H9 (cell line): ENCODE results near the gene PON2. TPM values are rescaled to one million over a fixed set of nuclear protein-coding genes. Genes with fewer than 3 reads are reported as not detected.
"Not testable (repeated sequence)": the region's sequence is repeated elsewhere in the genome, so short reads cannot be mapped to it uniquely, and the experiment has no call there.

Experiments used
- DNase-seq: peaks from one replicate; pipeline ENCODE4 v3.0.0-alpha.2; 2017
- H2AFZ ChIP-seq: one replicate; pipeline ENCODE4 v1.6.1; 2013; ENCODE audit warnings: mild to moderate bottlenecking, low read length, control low read depth, moderate library complexity
- H2AK5ac ChIP-seq: 2 replicates; pipeline ENCODE4 v1.6.1; 2013; ENCODE audit warnings: low read length, control low read depth, mixed read lengths; ENCODE audit not compliant: insufficient read length
- H2BK120ac ChIP-seq: one replicate; pipeline ENCODE4 v1.6.1; 2013; ENCODE audit warnings: low read depth, mild to moderate bottlenecking, low read length, control low read depth, inconsistent platforms; ENCODE audit not compliant: poor library complexity, severe bottlenecking
- H2BK12ac ChIP-seq: 2 replicates; pipeline ENCODE4 v1.6.1; 2013; ENCODE audit warnings: low read length, control low read depth, mixed read lengths, low read depth; ENCODE audit not compliant: insufficient read length
- H2BK15ac ChIP-seq: 2 replicates; pipeline ENCODE4 v1.6.1; 2013; ENCODE audit warnings: low read depth, low read length, control low read depth
- H2BK20ac ChIP-seq: one replicate; pipeline ENCODE4 v1.6.1; 2013; ENCODE audit warnings: low read depth, mild to moderate bottlenecking, low read length, control low read depth, inconsistent platforms; ENCODE audit not compliant: poor library complexity, severe bottlenecking
- H2BK5ac ChIP-seq: 2 replicates; pipeline ENCODE4 v1.6.1; 2013; ENCODE audit warnings: low read length, control low read depth, mixed read lengths; ENCODE audit not compliant: insufficient read length
- H3K14ac ChIP-seq: 2 replicates; pipeline ENCODE4 v1.6.1; 2013; ENCODE audit warnings: low read length, control low read depth; ENCODE audit not compliant: insufficient read depth
- H3K18ac ChIP-seq: 2 replicates; pipeline ENCODE4 v1.6.1; 2013; ENCODE audit warnings: low read depth, mild to moderate bottlenecking, mixed read lengths, low read length, control low read depth; ENCODE audit not compliant: insufficient read length
- H3K23ac ChIP-seq: 2 replicates; pipeline ENCODE4 v1.6.1; 2013; ENCODE audit warnings: low read length, control low read depth, mixed read lengths, low read depth; ENCODE audit not compliant: insufficient read length
- H3K23me2 ChIP-seq: 2 replicates; pipeline ENCODE4 v1.6.1; 2013; ENCODE audit warnings: low read depth, mild to moderate bottlenecking, mixed read lengths, low read length, control low read depth; ENCODE audit not compliant: insufficient read length, poor library complexity, severe bottlenecking
- H3K27ac ChIP-seq: 2 replicates; pipeline ENCODE4 v1.5.1; 2013; ENCODE audit warnings: low read length, control low read depth, mixed read lengths, low read depth; ENCODE audit not compliant: insufficient read length
- H3K27me3 ChIP-seq: 2 replicates; pipeline ENCODE4 v1.6.1; 2013; ENCODE audit warnings: low read length, control low read depth, inconsistent platforms; ENCODE audit not compliant: insufficient read depth
- H3K4ac ChIP-seq: 2 replicates; pipeline ENCODE4 v1.6.1; 2013; ENCODE audit warnings: low read depth, mild to moderate bottlenecking, control low read depth, inconsistent platforms, low read length, moderate library complexity
- H3K4me1 ChIP-seq: 2 replicates; pipeline ENCODE4 v1.6.1; 2013; ENCODE audit warnings: low read length, control low read depth, inconsistent platforms; ENCODE audit not compliant: insufficient read depth
- H3K4me2 ChIP-seq: 2 replicates; pipeline ENCODE4 v1.6.1; 2013; ENCODE audit warnings: low read length, control low read depth, mixed read lengths; ENCODE audit not compliant: insufficient read length, insufficient read depth
- H3K56ac ChIP-seq: 2 replicates; pipeline ENCODE4 v1.6.1; 2013; ENCODE audit warnings: low read depth, mild to moderate bottlenecking, mixed read lengths, low read length, control low read depth; ENCODE audit not compliant: insufficient read length
- H3K79me1 ChIP-seq: 2 replicates; pipeline ENCODE4 v1.6.1; 2013; ENCODE audit warnings: low read depth, mild to moderate bottlenecking, moderate library complexity, low read length, control low read depth, inconsistent platforms; ENCODE audit not compliant: insufficient read depth, poor library complexity, severe bottlenecking
- H3K79me2 ChIP-seq: 2 replicates; pipeline ENCODE4 v1.6.1; 2013; ENCODE audit warnings: low read length, control low read depth, inconsistent platforms; ENCODE audit not compliant: insufficient read depth
- H3K9ac ChIP-seq: 2 replicates; pipeline ENCODE4 v1.6.1; 2013; ENCODE audit warnings: low read length, control low read depth, mixed read lengths; ENCODE audit not compliant: insufficient read length; ENCODE audit errors: extremely low read depth
- H3K9me3 ChIP-seq: one replicate; pipeline ENCODE4 v1.6.1; 2013; ENCODE audit warnings: low read depth, low read length, inconsistent platforms; ENCODE audit not compliant: control insufficient read depth
- H3T11ph ChIP-seq: one replicate; pipeline ENCODE4 v1.6.1; 2013; ENCODE audit warnings: mild to moderate bottlenecking, low read length, control low read depth, inconsistent platforms
- H4K20me1 ChIP-seq: one replicate; pipeline ENCODE4 v1.6.1; 2013; ENCODE audit not compliant: control insufficient read depth, insufficient read length, insufficient read depth
- H4K5ac ChIP-seq: 2 replicates; pipeline ENCODE4 v1.6.1; 2013; ENCODE audit warnings: low read depth, mild to moderate bottlenecking, mixed read lengths, low read length, control low read depth; ENCODE audit not compliant: insufficient read length
- H4K8ac ChIP-seq: replicated peaks from 2 replicates; pipeline ENCODE4 v1.6.1; 2013; ENCODE audit warnings: low read length, control low read depth, mixed read lengths, low read depth; ENCODE audit not compliant: insufficient read length
- H4K91ac ChIP-seq: 2 replicates; pipeline ENCODE4 v1.6.1; 2013; ENCODE audit warnings: low read depth, mild to moderate bottlenecking, moderate library complexity, mixed read lengths, low read length, control low read depth; ENCODE audit not compliant: insufficient read length
- H3K27ac Mint-ChIP-seq, 3 experiments: 2 replicates in 2 of 3; 3 replicates in 1 of 3; pipeline ENCODE4 v1.8.0; 2020 to 2021; ENCODE audit warnings: mixed read lengths in 3 of 3, mild to moderate bottlenecking in 1 of 3, moderate library complexity in 1 of 3
- H3K27me3 Mint-ChIP-seq: 2 replicates; pipeline ENCODE4 v1.8.0; 2021; ENCODE audit warnings: low read depth, mild to moderate bottlenecking, moderate library complexity, mixed read lengths
- H3K36me3 Mint-ChIP-seq, 3 experiments: 2 replicates in 2 of 3; 3 replicates in 1 of 3; pipeline ENCODE4 v1.8.0; 2020 to 2021; ENCODE audit warnings: low read depth in 3 of 3, mixed read lengths in 3 of 3; ENCODE audit not compliant: insufficient read depth in 1 of 3
- H3K4me1 Mint-ChIP-seq, 2 experiments: 2 replicates each; pipeline ENCODE4 v1.8.0; 2020; ENCODE audit warnings: mixed read lengths in 2 of 2
- H3K4me3 Mint-ChIP-seq, 2 experiments: 2 replicates in 1 of 2; 3 replicates in 1 of 2; pipeline ENCODE4 v1.8.0; 2020 to 2021; ENCODE audit warnings: mild to moderate bottlenecking in 2 of 2, mixed read lengths in 2 of 2, moderate library complexity in 1 of 2
- H3K9me3 Mint-ChIP-seq, 2 experiments: 2 replicates in 1 of 2; 3 replicates in 1 of 2; pipeline ENCODE4 v1.8.0; 2020; ENCODE audit warnings: mild to moderate bottlenecking in 2 of 2, mixed read lengths in 2 of 2, moderate library complexity in 1 of 2
- CTCF ChIP-seq: fragments of 200-600 bp; sonication (generic); conservative IDR thresholded peaks from 3 replicates; pipeline ENCODE4 v1.8.0; 2021; ENCODE audit warnings: antibody characterized with exemption, mild to moderate bottlenecking
- WGBS: extraction: QIAGEN DNeasy Blood & Tissue Kit; methylation state at CpG from one replicate; pipeline ENCODE4 v1.1.7; 2013; ENCODE audit warnings: missing lambda C conversion rate, low lambda C conversion rate, mixed read lengths; ENCODE audit not compliant: insufficient read length; ENCODE audit errors: extremely low coverage; 5-methylcytosine and 5-hydroxymethylcytosine counted together
- total RNA-seq: library from RNA; stranded (reverse); gene quantifications from 2 replicates; pipeline ENCODE4 v1.2.1, GENCODE V29; 2021

The PON2 gene
- total RNA-seq, 1 experiment from 2014 or later = 26.7 TPM

- Histone ChIP-seq H3K9me3 (no peaks in the 10 kb centered on the region), H3K27ac (no peak overlapping the region), H3K79me2 (no peaks in the 10 kb centered on the region), H3K14ac (no peak overlapping the region), H2AK5ac (no peak overlapping the region), H3K56ac (no peak overlapping the region), H3K27me3 (no peaks in the 10 kb centered on the region), H2BK5ac (no peak overlapping the region), H3K79me1 (no peaks in the 10 kb centered on the region), H3K4ac (no peak overlapping the region), H4K20me1 (no peaks in the 10 kb centered on the region), H4K8ac (no peak overlapping the region), H2BK12ac (no peak overlapping the region), H3K18ac (no peak overlapping the region), H3K23me2 (no peaks in the 10 kb centered on the region), H3K9ac (no peak overlapping the region), H3K4me2 (no peak overlapping the region), H3K4me1 (peaks cover 4% of the 10 kb centered on the region; the same call in 1 of the 2 replicates), H2BK15ac (no peak overlapping the region), H2BK120ac (no peak overlapping the region), H3K23ac (no peak overlapping the region), H2BK20ac (no peak overlapping the region), H2AFZ (no peak overlapping the region), H4K91ac (no peak overlapping the region), H3T11ph (no peak overlapping the region), H4K5ac (no peak overlapping the region)
- TF ChIP-seq CTCF = no peak
- no CpG with 5 or more reads among the region's 1 CpG for WGBS
- Mint-ChIP-seq H3K4me3 (no peak overlapping the region), H3K4me1 (peaks cover 33 to 39% of the 10 kb centered on the region in 2 experiments), H3K9me3 (0 out of 5 replicates have a peak, but pooled peaks cover 0 to 2% of the 10 kb centered on the region in 2 experiments), H3K36me3 (peaks cover 0 to 2% (median 0%) of the 10 kb centered on the region in 3 experiments; a peak in 2 of 7 replicates), H3K27ac (0 out of 7 replicates have a peak overlapping the region, but pooled peaks of 2 of the 3 experiments have one; percentile 7 to 49), H3K27me3 (no peaks in the 10 kb centered on the region)
- no peak for DNase-seq
Measured at GRCh38 chr7:95467912-95468607, 33.2 kb upstream of the PON2 start.

GRCh38 chr7:95460653-95461052 is 25.8 kb upstream of the PON2 start:
- not testable (repeated sequence) for H3T11ph ChIP-seq, H4K91ac ChIP-seq, H3K56ac ChIP-seq, H3K79me2 ChIP-seq, H3K27ac ChIP-seq, H3K23me2 ChIP-seq, H3K79me1 ChIP-seq, H2BK12ac ChIP-seq, H2BK20ac ChIP-seq, H3K23ac ChIP-seq, H4K5ac ChIP-seq, H3K14ac ChIP-seq, H2BK15ac ChIP-seq, H4K8ac ChIP-seq, H4K20me1 ChIP-seq, H3K27ac Mint-ChIP-seq, H3K27me3 ChIP-seq, H3K9ac ChIP-seq, H3K27me3 Mint-ChIP-seq, H2AK5ac ChIP-seq, H3K4me3 Mint-ChIP-seq, H2AFZ ChIP-seq, H2BK120ac ChIP-seq, H3K4me2 ChIP-seq, H3K4me1 Mint-ChIP-seq, DNase-seq, H2BK5ac ChIP-seq, H3K4ac ChIP-seq, H3K4me1 ChIP-seq, H3K18ac ChIP-seq
- WGBS = no CpG with 5 or more reads among the region's 2 CpGs
- peaks cover 32 to 34% of the 10 kb centered on the region in 2 experiments for H3K9me3 Mint-ChIP-seq
- H3K36me3 Mint-ChIP-seq = peaks cover 7 to 41% (median 8%) of the 10 kb centered on the region in 3 experiments; a peak in 6 of 7 replicates
- H3K9me3 ChIP-seq = peaks cover 11% of the 10 kb centered on the region
